Stimulated activated CD4-positive, alpha-beta T cell treated with anti-CD3 and anti-CD28 coated beads, Interleukin-4, amount 100 ng/mL, for 4 hours (primary cell): ENCODE data around the gene ADM2.

Source experiments
- DNase-seq, 2 experiments: peaks; one replicate each; pipeline ENCODE4 v3.0.0-alpha.2; 2020

ADM2 gene

GRCh38 chr22:50487290-50488005, 6.1 kb downstream of the ADM2 start:
- DNase-seq: no peak

GRCh38 chr22:50488006-50488677, 6.8 kb downstream of the ADM2 start:
- no peak for DNase-seq

GRCh38 chr22:50488886-50489285, 7.5 kb downstream of the ADM2 start:
- DNase-seq: no peak

GRCh38 chr22:50489363-50490243, 8.3 kb downstream of the ADM2 start:
- DNase-seq: no peak

- no peak for DNase-seq
These were observed 9.4 kb downstream of the ADM2 start for GRCh38 chr22:50490531-50491308.

GRCh38 chr22:50497093-50497492, 15.8 kb downstream of the ADM2 start:
- no peak for DNase-seq

GRCh38 chr22:50498322-50498890, 17.1 kb downstream of the ADM2 start:
- peak; percentile 53 to 64 for DNase-seq

- DNase-seq: no peak
These were observed 19.1 kb downstream of the ADM2 start for GRCh38 chr22:50500452-50500851.

- DNase-seq: no peak
These were observed 20.8 kb downstream of the ADM2 start for GRCh38 chr22:50502096-50502495.

- no peak for DNase-seq
These were observed 21.5 kb downstream of the ADM2 start for GRCh38 chr22:50502628-50503474.

GRCh38 chr22:50503475-50504145, 22.3 kb downstream of the ADM2 start:
- no peak for DNase-seq

GRCh38 chr22:50504369-50505211, 23.2 kb downstream of the ADM2 start:
- no peak for DNase-seq

GRCh38 chr22:50505276-50505775, 24.0 kb downstream of the ADM2 start:
- DNase-seq: no peak

GRCh38 chr22:50505776-50506610, 24.6 kb downstream of the ADM2 start:
- DNase-seq: no peak

GRCh38 chr22:50506611-50507420, 25.5 kb downstream of the ADM2 start:
- no peak for DNase-seq

- DNase-seq: peak; percentile 92 to 98
These were observed 26.2 kb downstream of the ADM2 start, which contains the start of gene LMF2 for GRCh38 chr22:50507421-50507990. TSS of gene LMF2 (minus strand) at chr22:50507702. CDS start at chr22:50507675, 27 bp downstream.
